HG03280 (cell line): Measurements from ENCODE around the gene TCOF1.

ENCODE experiments used
- ATAC-seq: cut with Tn5 transposase; IDR thresholded peaks from one replicate; pipeline ENCODE4 v1.9.1; 2021; ENCODE audit warnings: mild to moderate bottlenecking, moderate library complexity; ENCODE audit not compliant: unreplicated experiment

Gene TCOF1

GRCh38 chr5:150323819-150324218, 33.7 kb upstream of the TCOF1 start:
- ATAC-seq = no peak

- ATAC-seq = no peak
Observed at GRCh38 chr5:150325426-150325825, 32.1 kb upstream of the TCOF1 start.

DNA sequence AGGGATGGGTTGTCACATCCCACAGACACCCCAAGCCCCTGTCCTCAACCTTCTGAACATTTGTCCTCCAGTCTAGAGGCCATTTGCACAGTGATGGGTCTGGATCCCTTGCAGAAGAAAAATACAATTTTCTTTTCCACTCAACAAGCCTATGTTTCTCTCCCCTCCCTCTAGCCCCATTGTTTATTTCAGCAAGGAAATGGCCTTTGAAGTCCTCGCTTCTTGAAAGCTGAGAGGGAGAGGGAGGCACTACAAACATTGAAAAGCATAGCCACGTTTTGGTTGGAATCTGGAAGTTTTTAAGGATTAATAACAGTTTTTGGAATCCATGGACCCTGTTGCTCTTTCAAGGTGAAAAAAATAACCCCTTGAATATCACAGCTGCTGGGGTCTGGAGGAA, 30.8 kb upstream of the TCOF1 start:
- ATAC-seq = no peak

DNA sequence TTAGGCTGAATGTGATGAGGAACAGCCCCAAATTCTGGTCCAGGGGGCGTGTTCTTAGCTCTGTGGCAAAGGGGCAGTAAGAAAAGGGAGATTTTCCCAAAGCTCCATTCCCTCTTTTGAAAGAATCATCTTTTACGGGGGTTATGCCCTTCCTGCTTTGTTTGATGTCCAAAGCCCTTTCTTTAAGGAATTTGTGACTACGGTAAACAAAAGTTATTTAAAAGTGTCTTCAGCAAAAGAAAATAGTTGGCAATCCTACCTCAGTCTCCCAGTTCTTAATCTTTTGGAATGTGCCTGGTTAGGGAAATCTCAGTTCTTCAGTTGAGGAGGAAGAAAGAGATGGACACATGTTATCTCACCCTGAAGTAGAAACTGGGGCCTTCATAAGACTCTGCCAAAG, 30.4 kb upstream of the TCOF1 start:
- no peak for ATAC-seq

DNA sequence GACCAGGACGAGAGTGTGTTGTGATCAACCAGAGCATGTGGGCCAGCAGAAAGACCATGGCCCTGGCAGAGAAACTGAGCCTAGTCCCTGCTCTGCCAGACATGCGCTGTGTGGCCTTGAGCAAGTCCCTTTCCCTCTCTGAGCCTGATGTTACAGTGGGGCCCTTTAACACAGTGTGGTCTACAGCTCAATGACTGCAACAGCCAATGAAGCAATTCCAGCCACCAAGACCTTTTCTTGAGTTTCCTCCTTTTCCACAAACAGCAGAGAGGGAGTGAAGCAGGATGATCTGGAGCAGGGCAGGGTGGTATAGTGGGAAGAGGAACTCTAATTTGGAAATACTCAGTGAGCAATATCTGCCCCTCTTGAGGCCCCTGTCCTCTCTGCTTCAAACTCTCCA, 29.0 kb upstream of the TCOF1 start:
- ATAC-seq = no peak

DNA sequence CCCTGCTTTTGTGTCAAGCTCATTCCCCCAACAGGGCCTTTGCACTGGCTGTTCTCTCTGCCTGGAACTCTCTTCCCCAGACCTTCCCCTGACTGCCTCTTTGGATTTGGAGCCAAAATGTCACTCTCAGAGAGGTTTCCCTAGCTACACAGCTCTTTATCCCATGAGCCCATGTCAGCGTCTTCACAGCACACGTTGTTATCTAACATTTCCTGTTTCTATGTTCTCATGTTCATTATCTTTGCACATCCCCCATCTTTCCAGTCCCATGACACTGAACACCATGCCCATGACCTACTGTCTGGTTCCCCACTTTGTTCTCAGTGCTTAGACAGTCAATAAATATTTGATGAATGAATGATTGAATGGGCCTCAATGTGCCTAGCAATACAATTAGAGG, 28.5 kb upstream of the TCOF1 start:
- no peak for ATAC-seq

DNA sequence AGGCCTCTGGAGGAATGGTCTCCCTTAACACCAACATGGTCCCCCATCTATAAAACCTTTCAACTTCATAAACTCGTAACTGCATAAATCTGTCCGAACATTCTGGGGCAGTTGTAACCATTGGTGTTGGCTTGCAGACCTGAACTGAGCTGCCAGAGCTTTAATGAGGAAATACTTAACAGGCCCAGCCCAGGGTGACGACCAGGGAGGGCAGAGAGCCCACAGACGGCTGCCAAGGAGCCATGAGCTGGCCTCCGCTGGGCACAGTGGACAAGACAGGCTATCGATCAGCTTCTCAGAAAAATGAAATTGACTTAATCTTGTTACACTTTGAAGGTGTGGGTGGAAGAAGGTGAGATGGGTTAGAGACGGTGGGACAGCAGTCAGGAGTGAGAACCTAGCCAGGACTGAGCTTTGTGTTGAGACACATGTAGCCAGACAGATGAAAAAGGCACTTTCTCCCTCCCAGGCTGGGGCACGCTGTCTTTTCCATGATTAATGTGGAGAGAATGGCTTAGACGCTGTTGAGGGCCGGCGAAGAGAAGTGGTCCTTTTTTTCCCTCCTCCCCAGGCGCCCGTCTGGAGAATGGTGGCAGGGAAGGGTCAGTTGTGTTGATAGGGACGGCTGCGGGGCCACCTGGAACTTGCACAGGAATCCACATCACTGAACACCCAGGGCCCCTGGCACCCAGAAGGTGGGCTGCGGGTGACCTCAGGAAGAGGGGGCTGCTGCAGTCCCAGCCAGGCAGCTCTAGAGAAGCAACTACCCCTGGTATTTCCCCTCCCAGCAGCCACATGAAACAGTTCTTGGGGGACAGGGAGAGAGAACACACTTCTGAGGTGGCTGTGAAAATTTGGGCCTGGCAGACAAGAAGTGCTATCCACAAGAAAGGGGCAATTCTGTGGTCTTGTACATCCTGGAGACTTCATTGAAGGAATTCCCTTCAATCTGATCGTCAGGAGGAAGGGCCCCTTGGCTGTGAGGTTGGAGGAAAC, 27.3 kb upstream of the TCOF1 start:
- ATAC-seq = no peak

DNA sequence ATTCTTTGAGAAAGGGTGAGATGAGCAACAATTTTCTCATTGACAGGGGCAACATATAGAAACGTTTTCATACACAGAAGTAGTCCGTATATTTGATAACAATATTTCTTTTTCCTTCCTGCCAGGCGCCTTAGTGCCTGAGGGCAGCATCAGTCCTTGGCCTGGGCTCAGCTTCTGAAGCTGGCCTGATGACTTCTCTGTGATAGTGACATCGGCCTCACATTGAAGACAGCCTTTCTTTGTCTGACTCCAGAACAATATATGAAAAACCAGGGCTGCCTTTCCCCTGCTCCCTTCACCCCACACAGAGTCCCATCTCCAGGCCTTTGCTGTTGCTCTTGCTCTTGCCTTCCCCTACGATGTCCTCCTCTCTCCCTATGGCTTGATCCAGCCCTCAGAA, 24.1 kb upstream of the TCOF1 start:
- ATAC-seq = no peak

DNA sequence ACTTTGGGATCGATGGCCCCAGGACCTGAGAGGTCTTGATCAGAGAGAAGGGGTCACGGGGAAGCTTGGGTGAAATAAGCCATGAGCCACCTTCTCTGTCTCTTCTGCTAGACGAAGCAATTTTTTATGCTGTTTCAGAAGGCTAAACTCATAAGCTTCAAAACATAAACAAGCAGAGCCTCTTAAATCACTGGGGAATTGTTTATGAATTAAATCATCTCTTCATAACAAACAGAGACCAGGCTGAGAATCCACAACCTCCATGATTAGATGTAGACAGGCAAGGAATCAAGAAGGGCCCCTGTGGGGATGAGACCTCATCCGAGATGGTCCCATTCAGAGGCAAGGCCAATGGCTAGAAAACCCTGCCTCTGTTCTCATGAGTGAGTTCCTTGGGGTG, 21.7 kb upstream of the TCOF1 start:
- ATAC-seq = no peak

- no peak for ATAC-seq
Observed at GRCh38 chr5:150338546-150338945, 19.0 kb upstream of the TCOF1 start.

- ATAC-seq = no peak
Observed at GRCh38 chr5:150339165-150339564, 18.3 kb upstream of the TCOF1 start.

- no peak for ATAC-seq
Observed at GRCh38 chr5:150339841-150340240, 17.7 kb upstream of the TCOF1 start.

DNA sequence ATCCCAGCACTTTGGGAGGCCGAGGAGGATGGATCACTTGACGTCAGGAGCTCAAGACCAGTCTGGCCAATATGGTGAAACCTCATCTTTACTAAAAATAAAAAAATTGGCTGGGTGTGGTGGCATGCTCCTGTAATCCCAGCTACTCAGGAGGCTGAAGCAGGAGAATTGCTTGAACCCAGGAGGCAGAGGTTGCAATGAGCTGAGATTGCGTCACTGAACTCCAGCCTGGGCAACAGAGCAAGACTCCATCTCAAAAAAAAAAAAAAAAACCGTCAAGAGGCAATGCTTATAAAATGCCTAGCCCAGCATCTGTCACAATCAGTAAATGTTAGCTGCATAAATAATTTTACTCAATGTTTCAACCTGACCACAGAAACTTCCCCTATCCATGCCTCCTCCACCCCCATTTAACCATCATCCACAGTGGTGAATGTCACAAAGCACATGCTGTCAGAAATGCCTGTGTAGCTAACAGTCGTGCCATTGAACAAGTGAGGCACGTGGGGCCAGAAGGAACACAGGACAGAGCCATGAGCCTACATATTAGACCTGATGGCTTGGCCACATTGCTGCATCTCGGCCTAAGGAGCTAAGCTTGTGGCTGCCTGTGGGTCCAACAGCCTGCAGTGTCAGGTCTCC, 16.8 kb upstream of the TCOF1 start:
- no peak for ATAC-seq

GRCh38 chr5:150341331-150341730, 16.2 kb upstream of the TCOF1 start:
- ATAC-seq = no peak

DNA sequence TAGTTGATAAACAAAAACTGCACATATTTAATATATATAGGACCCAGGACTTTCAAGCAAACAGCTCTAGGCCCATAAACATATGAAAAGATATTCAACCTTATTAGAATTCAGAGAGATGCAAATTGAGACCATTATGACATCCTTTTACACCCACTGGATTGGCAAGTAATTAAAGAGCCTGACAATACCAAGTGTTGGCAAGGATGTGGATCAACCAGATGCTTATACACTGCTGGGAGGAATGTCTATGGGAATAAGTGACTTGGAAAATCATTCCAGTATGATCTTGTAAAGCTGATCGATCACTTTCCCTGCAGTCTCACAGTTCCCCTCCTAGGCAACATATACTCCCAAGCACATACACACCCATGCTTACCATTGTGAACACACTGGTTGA, 15.5 kb upstream of the TCOF1 start:
- no peak for ATAC-seq

GRCh38 chr5:150342583-150342982, 14.9 kb upstream of the TCOF1 start:
- ATAC-seq = no peak

GRCh38 chr5:150343994-150344631, 13.4 kb upstream of the TCOF1 start:
- no peak for ATAC-seq

- no peak for ATAC-seq
Observed at GRCh38 chr5:150345716-150346115, 11.8 kb upstream of the TCOF1 start.

DNA sequence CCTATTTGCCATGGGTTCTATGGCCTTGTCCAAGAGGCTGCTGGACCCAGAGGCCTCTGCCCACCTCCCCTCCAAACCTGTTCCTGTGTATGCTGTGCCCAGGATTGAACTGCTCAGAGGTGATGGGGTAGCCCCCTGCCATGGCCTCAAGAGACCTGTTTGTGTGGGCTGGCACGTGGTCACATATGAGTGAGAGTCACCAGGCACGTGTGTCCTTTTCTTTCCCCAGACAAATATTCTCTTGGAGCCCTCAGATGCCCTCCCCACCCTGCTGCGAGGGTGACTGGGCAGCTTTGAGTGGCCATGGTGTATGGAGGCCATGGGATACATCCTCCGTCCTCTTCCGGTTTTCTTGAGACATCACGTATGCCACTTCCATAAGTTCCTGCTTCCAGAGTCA, 10.9 kb upstream of the TCOF1 start:
- no peak for ATAC-seq

DNA sequence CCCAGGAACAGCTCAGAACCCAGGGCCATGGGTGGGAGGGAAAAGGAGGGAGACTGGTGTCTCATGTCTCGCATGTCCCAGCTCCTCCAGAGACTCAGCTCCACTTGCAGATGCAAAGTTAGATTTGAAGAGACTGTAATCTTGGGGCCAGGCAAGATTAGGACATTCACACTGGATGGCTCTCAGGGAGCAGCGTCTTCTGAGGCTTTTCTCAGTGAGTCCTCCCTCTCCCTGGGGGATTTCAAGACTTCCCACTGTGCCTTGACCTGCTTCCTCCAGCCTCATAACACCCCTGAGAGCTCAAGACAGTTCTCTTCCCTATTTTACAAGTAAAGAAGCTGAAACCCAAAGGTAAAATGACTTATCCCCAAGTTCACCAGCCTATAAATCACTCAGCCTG, 10.5 kb upstream of the TCOF1 start:
- no peak for ATAC-seq

DNA sequence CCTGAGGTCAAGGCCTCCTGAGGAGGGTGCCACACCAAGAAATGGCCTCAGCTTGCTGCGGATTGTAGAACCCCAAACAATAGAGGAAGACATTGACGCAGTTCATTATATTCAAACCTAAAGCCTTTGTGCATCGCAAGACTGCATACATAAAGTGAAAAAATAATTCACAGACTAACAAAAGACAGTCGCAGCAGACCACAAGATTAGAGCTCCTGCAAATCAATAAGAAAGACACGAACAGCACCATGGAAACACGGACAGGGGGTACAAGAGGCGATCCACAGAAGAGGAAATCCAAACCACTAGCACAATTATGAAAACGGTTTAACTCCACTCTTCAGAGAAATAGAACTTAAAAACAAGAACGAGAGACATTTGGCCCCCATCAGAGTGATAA, 10.0 kb upstream of the TCOF1 start:
- ATAC-seq = no peak
